ENCODE measurements around the gene UNC5A. TPM values are rescaled to one million over a fixed set of nuclear protein-coding genes. Genes with fewer than 3 reads are reported as not detected.

UNC5A gene
- total and polyA plus RNA-seq, 2 of the 8 experiments (the other 6 are each of a cell fraction or from before 2014, with no cell fraction given), result 4.0 to 7.6 TPM

GRCh38 chr5:176901260-176902101 is 91.1 kb downstream of the UNC5A start (continued):
- TF ChIP-seq CREB1 (IDR thresholded peaks at IDR 0.05) (no peak), NANOG (IDR thresholded peaks at IDR 0.05; ENCODE audit: insufficient read depth, low read depth, low read length, poor library complexity, severe bottlenecking) (no peak), CHD7 (IDR thresholded peaks at IDR 0.05; ENCODE audit: insufficient replicate concordance, low read length) (no peak), RAD21 (IDR thresholded peaks at IDR 0.05 in 1 of 2, conservative IDR thresholded peaks at IDR 0.05 in 1 of 2; ENCODE audit: low read depth in 2 of 2, low read length in 2 of 2) (no peak), CEBPB (IDR thresholded peaks at IDR 0.05; ENCODE audit: low read depth, low read length) (no peak)

All from H1 (cell line).